WTC11 (cell line): ENCODE measurements around the gene BSX. TPM values are rescaled to one million over a fixed set of nuclear protein-coding genes. Genes with fewer than 3 reads are reported as not detected.

Experiments
- ATAC-seq: fragments of 200-7000 bp; cut with Tn5 transposase; 2 replicates; pipeline ENCODE4 v1.10.0; 2021; ENCODE audit warnings: mild to moderate bottlenecking, moderate library complexity
- Bru-seq: library from RNA; stranded (reverse); fragments of 400-500 nt; gene quantifications from one replicate; lab custom pipeline; 2021; lab: Mats Ljungman, UMichigan
- CTCF ChIA-PET: fragments of 300-600 bp; sonication (Branson Sonifier 250); formaldehyde crosslinking; loops from one replicate; lab custom pipeline; 2021; ENCODE audit warnings: antibody characterized with exemption; lab: Charles Lee
- POLR2A ChIA-PET: fragments of 350-600 bp; sonication (Branson Sonifier 250); formaldehyde crosslinking; loops from one replicate; lab custom pipeline; 2021; ENCODE audit warnings: antibody characterized with exemption; lab: Charles Lee
- DNase-seq: peaks from one replicate; pipeline ENCODE4 v3.0.0; 2021; ENCODE audit warnings: low spot score
- H3K27ac Mint-ChIP-seq: 2 replicates; pipeline ENCODE4 v1.8.0; 2021; ENCODE audit warnings: mixed read lengths
- H3K27me3 Mint-ChIP-seq: 2 replicates; pipeline ENCODE4 v1.8.0; 2021; ENCODE audit warnings: low read depth, mild to moderate bottlenecking, moderate library complexity, mixed read lengths
- H3K36me3 Mint-ChIP-seq: 2 replicates; pipeline ENCODE4 v1.8.0; 2021; ENCODE audit warnings: mixed read lengths
- H3K4me1 Mint-ChIP-seq: 2 replicates; pipeline ENCODE4 v1.8.0; 2022; ENCODE audit warnings: mixed read lengths
- H3K4me3 Mint-ChIP-seq: 2 replicates; pipeline ENCODE4 v1.8.0; 2021; ENCODE audit warnings: mild to moderate bottlenecking, moderate library complexity, mixed read lengths
- H3K9me3 Mint-ChIP-seq: 2 replicates; pipeline ENCODE4 v1.8.0; 2021; ENCODE audit warnings: mixed read lengths
- ARID4B ChIP-seq: sonication (generic); formaldehyde crosslinking; IDR thresholded peaks from 2 replicates; pipeline ENCODE4 v1.8.0; 2023; ENCODE audit warnings: missing genetic modification reagents, mild to moderate bottlenecking, borderline replicate concordance
- ATF2 ChIP-seq: sonication (generic); formaldehyde crosslinking; IDR thresholded peaks from 2 replicates; pipeline ENCODE4 v1.8.1; 2022; ENCODE audit warnings: low read depth, missing genetic modification reagents, borderline replicate concordance
- CBFB ChIP-seq: sonication (generic); formaldehyde crosslinking; IDR thresholded peaks from 2 replicates; pipeline ENCODE4 v1.8.1; 2022; ENCODE audit warnings: mild to moderate bottlenecking, low read depth, missing genetic modification reagents
- E2F1 ChIP-seq: sonication (generic); formaldehyde crosslinking; IDR thresholded peaks from 2 replicates; pipeline ENCODE4 v1.8.0; 2022; ENCODE audit warnings: mild to moderate bottlenecking, missing genetic modification reagents
- EMX1 ChIP-seq: fragments of 250-450 bp; sonication (Bioruptor Pico); IDR thresholded peaks from 2 replicates; pipeline ENCODE4 v1.8.0; 2021; ENCODE audit warnings: mild to moderate bottlenecking
- ESRRA ChIP-seq: sonication (generic); formaldehyde crosslinking; IDR thresholded peaks from 2 replicates; pipeline ENCODE4 v1.8.1; 2022; ENCODE audit warnings: mild to moderate bottlenecking, missing genetic modification reagents, borderline replicate concordance
- HMGA2 ChIP-seq: fragments of 250-450 bp; sonication (Bioruptor Pico); IDR thresholded peaks from 2 replicates; pipeline ENCODE4 v1.4.0; 2021; ENCODE audit warnings: mild to moderate bottlenecking, moderate library complexity
- IRF1 ChIP-seq: sonication (generic); formaldehyde crosslinking; IDR thresholded peaks from 2 replicates; pipeline ENCODE4 v1.8.0; 2023; ENCODE audit warnings: missing genetic modification reagents
- JUN ChIP-seq: sonication (generic); formaldehyde crosslinking; IDR thresholded peaks from 2 replicates; pipeline ENCODE4 v1.8.0; 2023; ENCODE audit warnings: mild to moderate bottlenecking, missing genetic modification reagents
- NFE2L1 ChIP-seq: sonication (generic); formaldehyde crosslinking; IDR thresholded peaks from 2 replicates; pipeline ENCODE4 v1.8.1; 2023; ENCODE audit warnings: missing genetic modification reagents
- NR3C1 ChIP-seq: sonication (generic); formaldehyde crosslinking; conservative IDR thresholded peaks from 2 replicates; pipeline ENCODE4 v1.8.1; 2023; ENCODE audit warnings: low read depth, mild to moderate bottlenecking, missing genetic modification reagents
- OVOL2 ChIP-seq: fragments of 250-450 bp; sonication (Bioruptor Pico); IDR thresholded peaks from 2 replicates; pipeline ENCODE4 v1.9.0; 2021; ENCODE audit warnings: mild to moderate bottlenecking, borderline replicate concordance
- PRDM15 ChIP-seq: sonication (generic); formaldehyde crosslinking; IDR thresholded peaks from 2 replicates; pipeline ENCODE4 v1.8.0; 2022; ENCODE audit warnings: missing genetic modification reagents
- PRRX2 ChIP-seq: fragments of 250-450 bp; sonication (Bioruptor Pico); IDR thresholded peaks from 2 replicates; pipeline ENCODE4 v1.8.0; 2021; ENCODE audit warnings: mild to moderate bottlenecking
- SOX15 ChIP-seq: fragments of 250-450 bp; sonication (Bioruptor Pico); IDR thresholded peaks from 2 replicates; pipeline ENCODE4 v1.9.0; 2021; ENCODE audit warnings: mild to moderate bottlenecking
- SP1 ChIP-seq: sonication (generic); formaldehyde crosslinking; conservative IDR thresholded peaks from 2 replicates; pipeline ENCODE4 v1.8.1; 2022; ENCODE audit warnings: missing genetic modification reagents
- TEAD1 ChIP-seq: sonication (generic); formaldehyde crosslinking; IDR thresholded peaks from 2 replicates; pipeline ENCODE4 v1.8.0; 2022; ENCODE audit warnings: mild to moderate bottlenecking, missing genetic modification reagents
- TP53 ChIP-seq: sonication (generic); formaldehyde crosslinking; IDR thresholded peaks from 2 replicates; pipeline ENCODE4 v1.8.1; 2023; ENCODE audit warnings: mild to moderate bottlenecking, missing genetic modification reagents
- USF2 ChIP-seq: sonication (generic); formaldehyde crosslinking; IDR thresholded peaks from 2 replicates; pipeline ENCODE4 v1.8.1; 2023; ENCODE audit warnings: mild to moderate bottlenecking, missing genetic modification reagents, moderate library complexity
- ZNF138 ChIP-seq: sonication (generic); formaldehyde crosslinking; conservative IDR thresholded peaks from 2 replicates; pipeline ENCODE4 v1.8.1; 2022; ENCODE audit warnings: mild to moderate bottlenecking, moderate library complexity, missing genetic modification reagents
- ZNF416 ChIP-seq: fragments of 250-450 bp; sonication (Bioruptor Pico); IDR thresholded peaks from 2 replicates; pipeline ENCODE4 v1.9.0; 2021; ENCODE audit warnings: mild to moderate bottlenecking, inconsistent platforms
- ZNF423 ChIP-seq: fragments of 250-450 bp; sonication (Bioruptor Pico); IDR thresholded peaks from 2 replicates; pipeline ENCODE4 v2.1.2; 2022; ENCODE audit warnings: mild to moderate bottlenecking, moderate library complexity
- long read RNA-seq, 3 experiments: library from RNA in 1 of 3; library from capped mRNA in 1 of 3; library from polyadenylated mRNA in 1 of 3; unstranded in 2 of 3; stranded (forward) in 1 of 3; transcript quantifications; one replicate each; pipeline ENCODE4 v2.0.0, GENCODE V29; 2021
- total RNA-seq: library from RNA; stranded (reverse); gene quantifications from 3 replicates; pipeline ENCODE4 v1.2.3, GENCODE V29; 2021

BSX gene
- total RNA-seq (not detected in 3 replicates), Bru-seq, nascent RNA (percentile 13 among the genes with signal in this experiment)
- long read RNA-seq, experiment 1: 0 reads
- long read RNA-seq, experiment 2: 0 reads
- long read RNA-seq, experiment 3: 0 reads

GRCh38 chr11:122981388-122982264 lies at the start of gene BSX:
TSS of gene BSX (minus strand) at chr11:122981834. CDS start at chr11:122981671, 163 bp downstream.
- peak within 1 kb of the TSS; percentile 47 for H3K4me3 Mint-ChIP-seq
- no peak for TF ChIP-seq PRDM15
- peak; percentile 56; the same call in 1 of the 2 replicates for TF ChIP-seq SP1
- TF ChIP-seq TEAD1 (CRISPR knock-in tag): peak; percentile 48; the same call in 1 of the 2 replicates
- 0 out of 2 replicates have a peak, but pooled peaks have one; percentile 22 for TF ChIP-seq NFE2L1 (CRISPR knock-in tag)
- 0 out of 2 replicates have a peak, but pooled peaks have one; percentile 12 for TF ChIP-seq ZNF138 (CRISPR knock-in tag)
- TF ChIP-seq PRRX2: no peak
- no peak for TF ChIP-seq USF2 (CRISPR knock-in tag)
- TF ChIP-seq TP53 (CRISPR knock-in tag): peak; percentile 80
- TF ChIP-seq E2F1 (CRISPR knock-in tag): no peak
- TF ChIP-seq ARID4B: peak; percentile 76
- peak; percentile 51; the same call in 1 of the 2 replicates for TF ChIP-seq ESRRA
- CTCF ChIA-PET: interaction anchor here (0.6 to 4.2 kb wide), 8 partner anchors 39 to 280 kb away, joined by 3 to 38 read pairs (median 4); no protein-coding TSS in a partner anchor
- DNase-seq (peak; percentile 95), ATAC-seq (peak; percentile 80)
- peaks cover 51% of the 10 kb centered on the region for H3K4me1 Mint-ChIP-seq
- H3K9me3 Mint-ChIP-seq: no peaks in the 10 kb centered on the region
- H3K36me3 Mint-ChIP-seq: peaks cover 5% of the 10 kb centered on the region
- POLR2A ChIA-PET: interaction anchor here (0.5 to 1.3 kb wide), 2 partner anchors 18 to 39 kb away, joined by 3 read pairs; no protein-coding TSS in a partner anchor
- peaks cover 100% of the 10 kb centered on the region for H3K27me3 Mint-ChIP-seq
- no peak within 1 kb of the TSS for H3K27ac Mint-ChIP-seq

GRCh38 chr11:123030517-123030916 lies 48.9 kb upstream of the BSX start:
- ATAC-seq (peak; percentile 72), DNase-seq (no peak)
- no peaks in the 10 kb centered on the region for H3K9me3 Mint-ChIP-seq
- no peak overlapping the region for H3K27ac Mint-ChIP-seq
- H3K4me3 Mint-ChIP-seq: no peak overlapping the region
- TF ChIP-seq OVOL2 (CRISPR knock-in tag) (no peak), CBFB (no peak), IRF1 (CRISPR knock-in tag) (no peak), ZNF423 (CRISPR knock-in tag) (no peak), ATF2 (CRISPR knock-in tag) (no peak), EMX1 (no peak), NR3C1 (CRISPR knock-in tag) (no peak), HMGA2 (CRISPR knock-in tag) (no peak), JUN (CRISPR knock-in tag) (no peak), ZNF416 (CRISPR knock-in tag) (no peak), SOX15 (CRISPR knock-in tag) (no peak)
- no peaks in the 10 kb centered on the region for H3K36me3 Mint-ChIP-seq
- ChIA-PET POLR2A (no interaction called here), CTCF (interaction anchor here (0.6 to 4.1 kb wide), 5 partner anchors 8 to 231 kb away, joined by 3 to 19 read pairs (median 5); no protein-coding TSS in a partner anchor)
- H3K27me3 Mint-ChIP-seq: no peaks in the 10 kb centered on the region; the same call in 1 of the 2 replicates
- H3K4me1 Mint-ChIP-seq: peaks cover 13% of the 10 kb centered on the region
